GM19395 (cell line): ENCODE results near the gene DLG5.
A peak's percentile ranks its signal among the peaks of the same experiment; 100 is the strongest.

ENCODE experiments used
- ATAC-seq: cut with Tn5 transposase; IDR thresholded peaks from one replicate; pipeline ENCODE4 v1.9.1; 2021; ENCODE audit warnings: mild to moderate bottlenecking, moderate library complexity; ENCODE audit not compliant: unreplicated experiment

Gene DLG5

GRCh38 chr10:77823811-77824542 lies 102.6 kb downstream of the DLG5 start:
- ATAC-seq: no peak

GRCh38 chr10:77821551-77821950 lies 105.0 kb downstream of the DLG5 start:
- no peak for ATAC-seq

DNA sequence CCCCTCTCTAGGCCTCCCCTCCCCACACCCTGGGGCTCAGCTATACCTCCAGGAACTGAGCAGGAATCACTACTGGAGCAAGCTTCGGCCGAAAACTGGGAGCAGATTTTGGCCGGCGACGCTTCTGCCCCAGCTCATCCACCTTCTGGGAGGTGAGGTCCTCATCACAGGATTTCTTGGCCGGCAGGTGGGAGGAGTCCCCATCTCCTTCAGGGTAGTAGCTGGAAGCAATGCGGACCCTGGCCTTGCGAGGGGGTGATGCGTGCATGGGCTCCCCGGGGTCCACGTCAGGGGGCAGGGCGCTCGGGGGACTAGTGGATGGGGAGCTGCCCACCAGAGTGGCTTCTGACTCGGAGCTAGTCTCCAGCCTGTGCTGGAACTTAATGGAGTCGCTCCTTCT lies 105.5 kb downstream of the DLG5 start:
- ATAC-seq: no peak

GRCh38 chr10:77820349-77820748 lies 106.2 kb downstream of the DLG5 start:
- ATAC-seq: no peak

GRCh38 chr10:77819210-77820112 lies 107.1 kb downstream of the DLG5 start:
- no peak for ATAC-seq

- ATAC-seq: no peak
These were observed 108.2 kb downstream of the DLG5 start for GRCh38 chr10:77818378-77818777.

DNA sequence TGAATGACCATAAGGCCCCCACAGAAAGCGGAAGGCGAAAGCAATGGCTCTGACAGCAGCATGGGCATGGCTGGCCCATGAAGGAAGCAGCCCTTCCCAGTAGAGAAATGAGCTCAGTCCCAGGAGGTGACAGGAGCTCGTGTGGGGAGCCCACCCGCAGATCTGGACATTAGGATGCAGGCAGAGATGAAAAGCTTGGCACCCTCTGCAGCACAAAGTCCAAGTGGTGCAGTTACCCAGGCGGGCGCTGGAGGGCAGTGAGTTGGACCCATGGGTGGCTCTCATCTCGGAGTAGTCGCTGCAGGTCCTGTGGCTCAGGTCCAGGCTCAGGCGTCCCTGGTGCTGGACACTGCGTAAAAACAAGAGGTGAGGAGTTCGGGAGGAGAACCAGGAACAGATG lies 109.0 kb downstream of the DLG5 start:
- ATAC-seq: no peak

DNA sequence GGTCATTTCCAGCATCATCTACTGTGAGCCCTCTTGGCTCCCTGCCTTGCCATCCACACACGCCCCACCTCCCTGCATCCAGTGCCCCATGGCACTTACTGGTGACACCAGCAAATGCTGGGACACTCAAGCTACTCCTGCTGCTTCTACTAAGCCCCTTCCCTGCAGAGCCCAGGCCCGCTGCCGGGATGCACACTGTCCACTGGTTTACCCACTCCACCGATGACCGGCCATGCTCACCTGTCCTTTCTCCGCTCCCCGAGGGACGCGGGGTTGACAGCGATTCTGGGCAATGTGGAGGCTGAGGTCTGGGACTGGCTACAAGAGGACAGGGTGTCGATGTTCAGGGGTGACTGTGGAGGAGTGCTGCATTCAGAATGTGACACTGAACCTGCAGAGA lies 110.2 kb downstream of the DLG5 start:
- no peak for ATAC-seq

GRCh38 chr10:77812741-77813140 lies 113.8 kb downstream of the DLG5 start:
- ATAC-seq: no peak

DNA sequence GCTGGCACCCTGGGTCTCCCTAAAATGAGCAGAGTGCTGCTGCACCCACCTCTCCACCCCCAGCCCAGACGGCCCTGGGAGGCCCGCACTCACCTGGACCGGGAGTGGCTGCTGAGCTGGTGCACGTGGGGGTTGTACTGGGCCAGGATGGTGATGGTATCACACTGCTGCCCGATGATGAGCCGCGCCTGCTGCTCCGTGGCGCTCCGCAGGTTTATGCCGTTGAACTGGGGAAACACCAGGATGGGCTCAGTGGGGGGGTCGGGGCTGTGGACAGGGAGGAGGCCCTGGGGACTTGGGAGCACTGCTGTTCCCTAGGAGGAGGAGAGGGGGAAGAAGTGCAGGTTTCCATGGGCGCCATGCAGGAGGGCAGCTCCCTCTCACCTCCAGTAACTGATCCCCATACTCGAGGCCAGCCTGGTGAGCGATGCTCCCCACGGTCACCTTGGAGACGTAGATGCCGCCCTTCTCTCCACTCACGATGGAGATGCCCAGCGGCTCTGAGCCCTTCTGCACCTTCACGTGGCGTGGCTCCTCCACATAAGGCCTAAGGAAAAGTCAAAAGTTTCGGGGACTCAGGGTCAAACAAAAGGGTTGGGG lies 114.6 kb downstream of the DLG5 start:
- ATAC-seq: no peak

GRCh38 chr10:77810446-77811335 lies 115.9 kb downstream of the DLG5 start:
- no peak for ATAC-seq

GRCh38 chr10:77809336-77809735 lies 117.2 kb downstream of the DLG5 start:
- no peak for ATAC-seq

DNA sequence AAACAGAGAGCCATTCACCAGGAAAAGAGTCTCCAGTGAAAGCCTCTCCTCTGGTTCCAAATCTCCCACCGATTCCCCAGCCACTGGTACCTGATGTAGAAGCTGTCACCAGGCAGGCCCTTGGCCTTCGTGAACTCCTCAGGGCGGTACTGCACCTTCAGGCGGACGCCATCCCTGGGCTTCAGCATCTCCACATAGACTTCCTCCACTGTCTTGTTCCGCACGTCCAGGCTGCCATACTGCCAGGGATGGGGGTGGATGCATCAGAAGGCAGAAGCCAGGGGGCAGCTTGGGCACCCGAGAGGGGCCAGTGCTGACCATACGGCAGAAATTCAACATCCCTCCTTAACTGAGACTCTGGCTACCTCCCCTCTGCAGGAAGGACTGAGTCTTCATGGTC lies 118.8 kb downstream of the DLG5 start:
- ATAC-seq: no peak

DNA sequence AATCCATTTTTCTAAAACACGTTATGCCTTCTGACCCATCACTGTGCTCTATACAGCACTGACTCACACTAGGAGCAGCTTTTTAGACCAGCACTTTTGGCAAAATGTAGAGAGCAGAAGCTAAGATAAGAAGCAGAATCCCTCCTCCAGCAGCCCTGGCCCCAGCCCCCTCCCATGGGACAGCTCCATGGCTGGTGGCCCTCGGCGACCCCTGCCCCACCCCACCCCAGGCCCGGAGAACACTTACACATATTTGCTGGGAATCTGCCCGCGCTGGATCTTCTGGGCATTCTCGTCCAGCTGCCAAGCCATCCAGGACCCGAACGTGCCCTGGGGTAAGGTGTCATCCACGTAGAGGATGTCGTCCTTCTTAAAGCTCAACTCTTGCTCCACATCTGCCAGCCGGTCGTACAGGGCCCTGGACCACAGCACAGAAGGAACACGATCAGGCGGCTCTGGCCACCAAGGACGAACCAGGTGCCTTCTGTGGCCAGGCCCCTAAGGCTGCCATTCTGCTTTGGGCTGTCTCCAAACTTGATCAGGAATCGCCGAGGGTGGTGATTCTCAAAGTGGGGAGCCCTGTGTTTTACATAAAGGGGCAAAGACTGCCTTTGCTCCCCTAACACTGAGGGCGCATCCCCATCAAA lies 119.9 kb downstream of the DLG5 start:
- ATAC-seq: no peak

DNA sequence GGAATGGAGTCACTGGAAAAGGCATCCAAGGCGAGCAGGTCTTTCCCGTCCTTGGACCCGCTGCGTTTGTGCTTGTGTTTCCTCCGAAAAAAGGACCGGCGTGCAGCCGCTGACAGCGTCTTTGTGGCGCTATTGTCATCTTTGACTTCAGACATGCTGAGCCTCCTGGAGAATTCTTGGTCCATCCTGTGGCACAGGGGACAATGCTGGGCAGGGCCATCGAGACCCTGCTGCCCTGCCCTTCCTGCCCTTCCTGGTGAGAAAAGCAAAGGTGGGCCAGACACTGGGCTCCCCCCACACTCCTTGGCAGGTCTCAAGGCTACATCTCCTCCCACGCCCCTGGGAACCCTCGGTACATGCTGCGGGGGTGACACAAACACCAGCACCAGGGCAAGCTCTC lies 120.9 kb downstream of the DLG5 start:
- no peak for ATAC-seq

- no peak for ATAC-seq
These were observed 122.2 kb downstream of the DLG5 start for GRCh38 chr10:77804371-77804770.

DNA sequence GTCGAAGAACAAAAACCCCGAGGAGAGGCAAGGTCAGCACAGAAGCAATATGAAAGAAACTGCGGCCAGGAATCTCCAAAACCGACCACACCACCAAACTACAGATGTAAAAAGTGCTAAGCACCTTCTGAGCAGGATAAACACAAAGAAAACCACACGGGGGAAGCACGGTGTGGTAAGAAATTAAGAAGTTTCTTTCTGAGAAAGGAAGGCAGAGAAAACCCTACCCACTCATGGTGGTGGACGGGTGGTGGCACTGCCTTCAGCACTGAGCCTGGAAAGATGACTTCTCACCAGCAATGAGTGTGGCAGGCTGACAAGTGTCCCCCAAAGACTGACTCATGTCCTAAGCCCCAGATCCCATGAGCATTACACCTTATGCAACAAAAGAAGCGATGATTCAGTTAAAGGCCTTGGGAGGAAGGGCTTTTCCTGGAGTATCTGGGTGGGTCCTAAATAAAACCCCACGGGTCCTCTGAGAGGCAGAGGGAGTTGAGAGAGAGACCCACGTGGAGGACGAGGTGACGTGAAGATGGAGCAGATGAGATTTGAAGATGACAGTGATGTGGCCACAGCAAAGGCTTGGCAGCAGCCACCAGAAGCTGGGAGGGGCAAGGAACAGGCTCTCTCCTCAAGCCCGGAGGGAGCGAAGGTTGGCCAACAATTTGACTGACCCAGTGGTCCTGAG lies 124.9 kb downstream of the DLG5 start:
- peak; percentile 72 for ATAC-seq

DNA sequence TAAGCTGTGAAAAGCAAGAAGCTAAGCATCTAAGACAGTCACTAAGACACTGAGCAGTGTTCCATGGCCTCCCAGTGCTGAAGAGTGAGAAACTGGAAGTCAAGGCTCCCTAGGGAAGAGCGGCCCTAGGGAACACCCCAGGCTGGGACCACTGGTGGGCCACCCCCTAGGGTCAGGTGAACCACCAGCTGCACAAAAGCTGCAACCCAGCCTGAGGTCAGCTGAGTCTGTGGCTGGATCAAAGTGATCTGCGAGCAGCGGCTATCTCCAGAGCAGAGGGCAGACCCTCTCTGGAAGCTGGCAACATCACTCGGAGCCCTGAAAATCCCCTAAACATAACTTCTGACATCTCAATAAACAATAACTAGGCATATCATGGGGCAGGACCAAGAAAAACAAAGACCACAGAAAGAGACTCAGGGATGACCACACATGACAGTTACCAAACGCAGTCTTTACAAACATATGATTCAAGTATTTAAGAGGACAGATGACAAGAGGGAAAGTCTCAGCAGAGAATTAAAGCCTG lies 125.8 kb downstream of the DLG5 start:
- no peak for ATAC-seq

GRCh38 chr10:77800320-77800719 lies 126.2 kb downstream of the DLG5 start:
- no peak for ATAC-seq
